ENCODE measurements around the gene ARHGAP27. TPM values are rescaled to one million over a fixed set of nuclear protein-coding genes. Genes with fewer than 3 reads are reported as not detected.
A peak's percentile ranks its signal among the peaks of the same experiment; 100 is the strongest.

The ARHGAP27 gene
- total RNA-seq, 1 experiment from 2014 or later, result 61.4 TPM

DNA sequence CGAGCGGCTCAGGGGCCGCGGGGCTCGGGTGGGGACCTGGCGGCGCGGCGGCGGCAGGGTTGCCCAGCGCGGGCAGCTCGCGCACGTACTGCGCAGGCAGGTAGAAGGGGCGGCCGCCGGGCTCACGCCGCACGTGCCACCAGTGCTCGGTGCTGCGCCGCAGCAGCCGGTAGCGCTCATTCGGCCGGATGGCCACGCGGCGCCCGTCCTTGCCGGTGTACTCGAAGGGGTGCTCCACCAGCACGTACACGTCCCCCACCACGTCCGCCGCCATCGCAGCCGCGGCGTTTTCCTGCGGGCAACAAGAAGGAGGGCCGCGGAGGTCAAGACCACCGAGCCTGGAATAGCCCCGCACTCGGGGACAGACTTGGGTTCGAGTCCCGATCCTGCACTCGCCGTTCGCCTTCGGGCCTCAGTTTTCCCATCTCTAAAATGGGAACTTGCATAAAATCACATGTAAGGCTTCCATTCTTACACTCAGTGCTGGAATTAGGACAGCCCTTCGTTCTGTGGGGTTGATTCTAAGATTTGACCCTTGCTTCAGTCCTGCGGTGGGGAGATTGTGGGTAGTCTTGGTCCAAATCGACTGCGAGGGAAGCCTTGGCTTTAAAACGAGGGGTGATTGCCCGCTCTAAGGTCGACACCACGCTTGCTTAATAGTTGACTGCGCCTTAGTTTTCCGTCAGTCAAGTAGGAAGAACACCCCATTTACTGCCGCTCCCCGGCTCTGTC, 2.5 kb downstream of the ARHGAP27 start:
- Histone ChIP-seq H3K9me3 (ENCODE audit: insufficient read depth, low read depth) (no peaks in the 10 kb centered on the region), H3F3A (ENCODE audit: insufficient read depth, low read depth) (peaks cover 45% of the 10 kb centered on the region), H4K20me1 (ENCODE audit: insufficient read depth) (no peaks in the 10 kb centered on the region), H3K4me1 (replicated peaks; ENCODE audit: insufficient read depth) (peaks cover 36% of the 10 kb centered on the region), H2AFZ (no peak overlapping the region), H3K79me2 (ENCODE audit: low read depth) (peaks cover 13% of the 10 kb centered on the region; the same call in 1 of the 2 replicates), H3K4me3 (peak overlapping the region; percentile 96; the same call in 1 of the 2 replicates), H3K27me3 (ENCODE audit: insufficient read depth, low read depth) (no peaks in the 10 kb centered on the region), H3K9me2 (ENCODE audit: insufficient read depth) (no peaks in the 10 kb centered on the region), H3K4me2 (peak overlapping the region; percentile 92), H3K27ac (no peak overlapping the region), H3K36me3 (ENCODE audit: low read depth) (no peaks in the 10 kb centered on the region)
- no peak for TF ChIP-seq CTCF (conservative IDR thresholded peaks at IDR 0.05)
- no peak for TF ChIP-seq EZH2 (IDR thresholded peaks at IDR 0.05; ENCODE audit: low read depth)
- intact Hi-C loops (cut with micrococcal nuclease; ENCODE audit: unreplicated experiment), result loop anchor here (2.0 kb wide), 1 partner anchor 155 kb away; no protein-coding TSS in a partner anchor
- ChIA-PET CTCF (interaction anchor here (0.6 kb wide), 1 partner anchor 119 kb away, joined by 11 read pairs; no protein-coding TSS in a partner anchor), POLR2A (ENCODE audit: unreplicated experiment) (no interaction called here)
- DNase-seq, result no peak
- BruUV-seq (replicated peaks), result no TSS peak

- Histone ChIP-seq H3K4me2 (no peak overlapping the region), H2AFZ (no peak overlapping the region), H3K27ac (no peak overlapping the region), H3F3A (ENCODE audit: insufficient read depth, low read depth) (peaks cover 40% of the 10 kb centered on the region), H3K4me1 (replicated peaks; ENCODE audit: insufficient read depth) (peaks cover 36% of the 10 kb centered on the region), H3K9me3 (ENCODE audit: insufficient read depth, low read depth) (no peaks in the 10 kb centered on the region), H3K4me3 (no peak overlapping the region), H3K27me3 (ENCODE audit: insufficient read depth, low read depth) (no peaks in the 10 kb centered on the region), H4K20me1 (ENCODE audit: insufficient read depth) (peaks cover 3% of the 10 kb centered on the region; the same call in 1 of the 2 replicates), H3K9me2 (ENCODE audit: insufficient read depth) (no peaks in the 10 kb centered on the region), H3K36me3 (ENCODE audit: low read depth) (no peaks in the 10 kb centered on the region), H3K79me2 (ENCODE audit: low read depth) (peaks cover 20% of the 10 kb centered on the region)
- CTCF ChIA-PET, result no interaction called here
- TF ChIP-seq EZH2 (IDR thresholded peaks at IDR 0.05; ENCODE audit: low read depth) (no peak), CTCF (conservative IDR thresholded peaks at IDR 0.05) (no peak)
- peak in 1 of 2 experiments; percentile 28 for DNase-seq
- intact Hi-C loops (cut with micrococcal nuclease; ENCODE audit: unreplicated experiment), result loop anchor here (2.0 to 10.0 kb wide), 5 partner anchors 152 to 405 kb away; partner anchors contain the start of gene HEXIM1
- BruUV-seq (replicated peaks), result no TSS peak
- POLR2A ChIA-PET (ENCODE audit: unreplicated experiment), result no interaction called here
These were observed 3.2 kb downstream of the ARHGAP27 start for GRCh38 chr17:45429339-45430005.

- Histone ChIP-seq H3K4me3 (no peak overlapping the region), H3K27ac (no peak overlapping the region), H3K4me2 (no peak overlapping the region), H3K36me3 (ENCODE audit: low read depth) (no peaks in the 10 kb centered on the region), H3K9me2 (ENCODE audit: insufficient read depth) (no peaks in the 10 kb centered on the region), H3K9me3 (ENCODE audit: insufficient read depth, low read depth) (no peaks in the 10 kb centered on the region), H3F3A (ENCODE audit: insufficient read depth, low read depth) (peaks cover 34% of the 10 kb centered on the region), H3K4me1 (replicated peaks; ENCODE audit: insufficient read depth) (peaks cover 36% of the 10 kb centered on the region), H4K20me1 (ENCODE audit: insufficient read depth) (peaks cover 7% of the 10 kb centered on the region; the same call in 1 of the 2 replicates), H3K79me2 (ENCODE audit: low read depth) (peaks cover 26% of the 10 kb centered on the region), H3K27me3 (ENCODE audit: insufficient read depth, low read depth) (no peaks in the 10 kb centered on the region), H2AFZ (no peak overlapping the region)
- intact Hi-C loops (cut with micrococcal nuclease; ENCODE audit: unreplicated experiment), result loop anchor here (5.0 to 10.0 kb wide), 4 partner anchors 152 to 406 kb away; partner anchors contain the start of gene HEXIM1
- DNase-seq, result peak in 1 of 2 experiments; percentile 5
- CTCF ChIA-PET, result no interaction called here
- POLR2A ChIA-PET (ENCODE audit: unreplicated experiment), result no interaction called here
- BruUV-seq (replicated peaks), result no TSS peak
- no peak for TF ChIP-seq EZH2 (IDR thresholded peaks at IDR 0.05; ENCODE audit: low read depth)
- TF ChIP-seq CTCF (conservative IDR thresholded peaks at IDR 0.05), result no peak
These were observed 3.7 kb downstream of the ARHGAP27 start for GRCh38 chr17:45428931-45429338.

All from PC-9 (cell line).